HTERT RPE-1 (cell line): ENCODE data around the gene RSAD2.

Source experiments
- in situ Hi-C: fragments of 300-500 bp; cut with MboI; formaldehyde crosslinking; loops from 4 replicates; pipeline ENCODE4 v1.14.3; 2020; ENCODE audit warnings: low sequenced_read_pairs

The RSAD2 gene

DNA sequence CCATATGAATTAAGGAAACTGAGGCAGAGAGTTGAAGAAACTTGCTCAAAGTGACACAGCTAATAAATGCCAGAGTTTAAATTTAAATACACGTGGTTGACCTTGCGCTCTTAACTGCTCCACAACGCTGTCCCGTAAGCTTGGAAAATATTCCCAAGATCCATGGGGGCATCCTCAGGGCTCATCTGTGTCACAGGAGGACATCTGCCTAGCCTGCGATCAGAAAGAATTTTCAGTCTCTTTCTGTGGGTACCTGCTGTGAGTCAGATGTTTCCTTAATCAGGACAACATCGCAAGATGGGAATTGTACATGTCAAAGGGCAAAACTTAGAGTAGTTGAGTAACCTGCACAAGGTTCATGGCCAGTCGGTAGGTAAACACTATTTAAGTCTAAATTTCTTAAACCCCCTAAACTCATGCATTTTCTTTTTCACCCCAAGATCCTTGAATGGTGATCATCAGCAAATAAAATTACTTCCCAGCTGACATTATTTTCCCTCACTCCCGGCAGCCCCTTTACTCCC is 13.3 kb upstream of the RSAD2 start:
- in situ Hi-C loops = no loop called here

DNA sequence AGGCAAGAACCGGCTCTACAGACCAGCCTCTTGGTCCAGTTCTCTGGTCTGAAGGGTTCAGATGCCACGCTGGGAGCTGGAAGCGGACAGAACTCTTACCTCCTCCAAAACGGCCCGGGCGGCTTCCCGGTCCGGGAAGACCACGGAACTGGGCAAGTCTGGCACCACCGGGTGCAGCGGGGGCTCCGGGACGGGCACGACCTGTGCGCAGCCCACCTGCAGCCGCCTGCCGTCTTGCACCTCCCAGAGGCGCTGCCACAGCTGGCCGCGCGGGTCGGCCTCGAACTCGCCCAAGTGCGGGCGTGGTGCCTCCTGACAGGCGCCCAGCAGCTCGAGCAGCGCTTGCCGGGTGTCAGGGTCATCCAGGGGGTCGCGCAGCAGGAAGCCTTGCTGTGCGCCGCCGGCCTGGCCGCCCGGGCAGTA is 12.6 kb upstream of the RSAD2 start:
- in situ Hi-C loops = no loop called here

DNA sequence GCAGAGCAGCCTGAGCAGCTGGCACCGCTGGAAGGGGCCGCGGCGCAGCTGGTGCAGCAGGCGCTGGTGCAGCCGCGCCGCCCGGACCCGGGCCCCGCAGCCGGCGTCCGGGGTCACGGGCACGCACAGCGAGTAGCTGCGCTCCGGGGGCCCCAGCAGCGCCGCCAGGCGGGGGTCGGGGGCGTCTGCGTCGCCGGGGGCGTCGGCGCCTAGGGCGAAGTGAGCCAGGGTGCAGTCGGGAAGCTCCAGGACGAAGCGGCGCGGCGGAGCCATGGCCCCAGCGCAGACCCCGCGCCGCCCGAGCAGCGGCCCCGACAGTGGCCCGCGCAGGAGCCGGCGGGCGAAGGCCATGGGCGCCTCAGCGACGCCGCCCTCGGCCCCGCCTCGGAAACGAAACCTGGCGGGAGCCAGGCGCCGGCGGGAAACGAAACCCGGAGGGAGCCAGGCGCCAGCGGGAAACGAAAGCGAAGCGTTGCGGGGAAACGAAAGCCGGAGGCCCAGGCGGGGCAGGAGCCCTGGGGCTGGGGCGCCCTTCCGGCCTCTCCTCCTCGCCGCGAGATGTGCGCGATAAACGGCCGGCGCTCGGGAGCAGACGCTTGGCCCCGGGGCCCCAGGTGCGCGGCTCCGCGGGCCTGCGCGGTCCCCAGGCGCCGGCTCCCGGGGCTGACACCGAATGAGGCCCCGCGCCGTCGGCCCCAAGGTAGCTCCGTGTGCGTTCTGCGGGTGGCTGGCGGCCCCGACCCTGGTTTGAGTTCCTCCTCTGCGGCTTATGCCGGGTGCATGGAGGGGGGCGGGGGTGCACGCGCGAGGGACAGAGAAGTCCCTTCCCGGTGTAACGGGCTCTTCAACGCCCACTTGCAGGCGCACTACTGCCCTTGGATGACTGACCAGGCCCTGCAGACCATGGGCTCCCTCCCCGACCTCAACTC is 12.0 kb upstream of the RSAD2 start, which contains the start of gene CMPK2:
Gene CMPK2 (minus strand): TSS at position 562 of the 929 bp plus-strand sequence. CDS start 211 bp downstream, at position 351.
- in situ Hi-C loops = no loop called here

DNA sequence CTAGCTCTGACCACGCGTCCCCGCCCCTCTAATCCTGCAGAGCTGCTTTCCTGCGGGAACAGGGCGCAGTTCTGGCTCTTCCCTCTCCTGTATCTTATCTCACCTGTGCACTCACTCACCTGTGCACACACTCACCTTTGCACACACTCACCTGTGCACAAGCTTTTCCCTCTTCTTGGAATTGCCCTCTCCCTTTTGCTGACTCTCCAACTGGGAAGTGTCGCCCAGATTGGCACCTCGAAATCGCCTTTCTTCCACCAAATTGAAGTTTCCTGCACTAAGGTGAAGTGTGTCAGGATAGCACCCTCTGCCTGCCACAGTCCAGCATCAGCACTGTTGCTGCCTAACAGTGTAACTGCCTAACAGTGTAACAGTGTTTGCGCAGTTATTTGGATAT is 11.3 kb upstream of the RSAD2 start:
- in situ Hi-C loops = no loop called here

DNA sequence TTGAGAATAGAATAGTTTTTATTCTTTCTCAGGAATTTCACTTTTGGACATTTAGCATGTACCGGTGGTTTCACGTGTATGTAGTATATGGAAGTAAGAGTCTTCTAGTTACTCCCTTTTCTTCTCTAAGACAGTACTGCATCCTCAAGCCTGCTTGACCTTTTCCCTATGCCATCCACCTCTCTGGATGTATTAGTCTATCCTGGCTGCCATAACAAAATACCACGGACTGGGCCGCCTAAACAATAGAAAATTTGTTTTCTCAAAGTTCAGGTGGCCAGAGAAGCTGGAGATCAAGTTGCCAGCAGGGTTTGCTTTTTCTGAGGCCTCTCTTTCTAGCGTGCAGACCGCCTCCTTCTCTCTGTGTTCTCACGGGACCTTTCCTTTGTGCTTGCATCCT is 10.6 kb upstream of the RSAD2 start:
- in situ Hi-C loops = no loop called here

DNA sequence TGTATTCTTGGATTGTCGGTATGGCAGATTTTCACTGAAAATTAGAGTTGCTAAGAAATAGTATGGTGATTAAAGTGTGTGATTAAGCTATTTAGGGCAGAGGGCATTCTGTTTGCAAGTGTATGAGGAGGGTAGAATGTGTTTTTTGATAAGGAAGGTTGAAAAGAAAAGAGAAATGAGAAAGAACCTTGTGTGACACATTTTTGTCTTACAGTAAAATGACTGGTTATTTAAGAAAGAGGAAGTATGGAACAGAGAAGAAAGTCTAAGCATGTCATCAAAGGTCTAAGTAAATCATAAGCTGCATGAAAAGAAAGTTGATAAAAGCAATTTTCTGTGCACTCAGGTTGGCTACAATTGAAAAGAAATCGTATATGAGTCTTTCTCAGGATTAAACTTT is 5.2 kb upstream of the RSAD2 start:
- in situ Hi-C loops = no loop called here

DNA sequence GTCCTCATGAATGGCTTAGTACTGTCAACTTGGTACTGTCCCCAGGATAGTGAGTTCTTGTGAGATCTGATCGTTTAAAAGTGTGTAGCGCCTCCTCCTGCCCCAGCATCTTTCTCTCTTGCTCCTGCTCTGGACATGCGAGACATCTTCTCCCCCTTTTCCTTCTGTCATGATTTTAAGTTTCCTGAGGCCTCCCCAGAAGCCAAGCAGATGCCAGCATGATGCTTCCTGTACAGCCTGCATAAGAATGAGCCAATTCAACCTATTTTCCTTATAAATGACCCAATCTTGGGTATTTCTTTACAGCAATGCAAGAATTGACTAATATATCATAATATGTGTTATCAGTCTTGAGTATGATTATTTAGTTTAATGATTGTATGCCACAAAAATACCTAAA is 3.5 kb upstream of the RSAD2 start:
- in situ Hi-C loops = no loop called here

DNA sequence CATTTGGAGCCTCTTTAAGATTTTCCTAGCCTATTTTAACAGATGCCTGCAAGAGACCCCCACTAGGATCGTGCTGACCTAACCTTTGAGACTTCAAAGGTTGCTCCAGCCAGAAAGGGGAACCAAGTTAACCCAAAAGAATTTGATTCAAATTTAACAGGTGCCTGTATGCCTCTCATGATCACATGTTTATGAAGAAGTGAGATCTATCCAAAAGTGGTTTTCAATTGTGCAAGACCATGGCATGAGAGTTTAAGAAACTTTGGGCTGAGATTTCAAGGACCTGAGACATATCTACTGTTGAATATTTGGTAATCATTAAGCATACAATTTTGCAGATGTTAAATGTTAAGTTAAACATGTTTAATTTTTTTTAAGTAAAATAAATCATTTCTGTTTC is 1.3 kb upstream of the RSAD2 start:
- in situ Hi-C loops = no loop called here

DNA sequence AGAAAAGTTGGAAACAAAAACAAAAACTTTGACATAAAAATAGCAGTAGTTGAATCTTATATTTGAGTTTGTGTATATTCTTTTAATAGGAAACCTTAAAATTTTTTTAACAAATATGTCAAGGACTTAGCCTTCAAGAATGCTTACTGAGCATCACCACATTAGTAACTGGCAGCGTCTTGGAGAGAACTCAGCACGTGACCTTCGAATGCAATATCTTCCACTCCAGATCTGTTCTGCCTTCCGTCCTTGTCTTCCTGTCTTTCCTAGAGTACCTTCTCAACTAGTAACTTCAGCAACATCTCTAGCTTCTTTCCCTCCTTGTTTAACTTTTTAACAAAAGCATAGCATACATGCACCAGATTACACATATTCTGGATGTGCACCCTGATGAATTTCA is 972 bp downstream of the RSAD2 start:
- in situ Hi-C loops = no loop called here

DNA sequence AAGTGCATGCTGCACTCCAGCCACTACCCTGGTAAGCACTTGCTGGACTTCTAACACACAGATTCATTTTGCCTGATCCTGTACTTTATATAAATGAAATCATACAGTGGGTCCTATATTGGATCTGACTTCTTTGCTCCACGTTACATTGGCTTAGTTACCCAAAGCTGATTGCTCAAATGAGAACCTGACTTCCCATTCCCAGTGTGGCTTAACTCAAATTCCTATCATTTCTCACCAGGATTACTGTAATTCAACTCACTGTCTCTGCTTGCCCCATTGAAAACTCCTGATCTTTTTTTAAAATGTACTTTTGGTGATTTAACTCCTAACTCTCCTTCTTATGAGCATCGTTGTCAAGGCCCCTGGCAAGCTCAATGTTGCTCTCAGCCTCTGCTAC is 1.4 kb downstream of the RSAD2 start:
- in situ Hi-C loops = no loop called here

DNA sequence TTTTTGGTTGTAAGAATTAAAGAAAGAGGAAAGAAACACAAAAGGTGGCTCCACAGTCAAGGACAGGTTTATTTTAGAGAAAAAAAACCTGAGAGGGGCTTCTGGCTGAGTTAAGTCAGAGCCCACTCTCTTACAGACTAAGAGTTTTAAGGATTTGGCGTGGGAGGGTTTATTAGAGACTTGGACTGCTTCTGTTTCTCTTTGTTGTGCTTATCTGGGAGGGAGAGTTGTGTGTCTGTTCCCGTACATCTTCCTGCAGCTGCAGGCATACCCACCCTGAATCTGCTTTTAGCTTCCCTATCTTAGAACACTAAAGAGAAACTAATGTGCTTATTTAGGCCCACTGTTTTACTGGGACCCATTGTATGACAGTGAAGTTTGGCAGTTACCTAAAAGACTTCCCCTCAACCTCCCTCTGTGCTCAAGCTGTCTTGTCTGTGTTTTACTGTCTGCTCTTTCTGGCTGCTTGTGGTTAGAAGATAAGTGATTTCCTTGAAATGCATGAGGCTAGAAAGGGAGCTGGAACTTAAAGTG is 2.7 kb downstream of the RSAD2 start:
- in situ Hi-C loops = no loop called here

DNA sequence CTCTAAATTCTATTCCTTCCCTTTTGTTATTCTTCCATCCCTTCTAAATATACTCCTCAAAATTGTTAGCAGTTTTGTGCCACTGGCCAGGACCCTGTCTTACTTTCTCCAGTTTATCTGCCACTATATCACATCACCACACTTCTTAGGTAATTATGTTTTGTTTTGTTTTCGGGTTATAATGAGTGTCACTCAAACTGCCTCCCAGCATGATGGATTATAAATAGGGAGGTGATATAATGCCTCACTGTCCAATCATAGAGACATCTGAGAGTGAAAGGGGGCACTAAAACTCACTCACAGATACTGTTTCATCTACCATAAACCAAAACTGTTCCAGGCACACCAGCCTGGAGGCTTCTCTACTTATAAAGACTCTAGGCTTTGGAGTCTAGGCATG is 3.5 kb downstream of the RSAD2 start:
- in situ Hi-C loops = no loop called here

DNA sequence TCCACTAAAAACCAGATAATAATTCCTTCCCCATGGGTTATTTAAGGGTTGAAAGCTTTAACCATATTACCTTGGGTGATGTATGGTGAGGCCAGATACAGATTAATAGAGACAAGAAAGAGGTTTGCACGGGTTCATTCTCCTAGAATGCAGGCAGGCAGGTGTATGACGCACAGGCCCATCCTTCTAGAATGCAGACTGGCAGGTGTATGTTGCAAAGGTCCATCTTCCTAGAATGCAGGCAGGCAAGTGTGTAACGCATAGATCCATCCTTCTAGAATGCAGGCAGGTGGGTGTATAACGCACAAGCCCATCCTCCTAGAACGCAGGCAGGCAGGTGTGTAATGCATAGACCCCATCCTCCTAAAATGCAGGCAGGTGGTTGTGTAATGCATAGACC is 3.9 kb downstream of the RSAD2 start:
- in situ Hi-C loops = no loop called here

DNA sequence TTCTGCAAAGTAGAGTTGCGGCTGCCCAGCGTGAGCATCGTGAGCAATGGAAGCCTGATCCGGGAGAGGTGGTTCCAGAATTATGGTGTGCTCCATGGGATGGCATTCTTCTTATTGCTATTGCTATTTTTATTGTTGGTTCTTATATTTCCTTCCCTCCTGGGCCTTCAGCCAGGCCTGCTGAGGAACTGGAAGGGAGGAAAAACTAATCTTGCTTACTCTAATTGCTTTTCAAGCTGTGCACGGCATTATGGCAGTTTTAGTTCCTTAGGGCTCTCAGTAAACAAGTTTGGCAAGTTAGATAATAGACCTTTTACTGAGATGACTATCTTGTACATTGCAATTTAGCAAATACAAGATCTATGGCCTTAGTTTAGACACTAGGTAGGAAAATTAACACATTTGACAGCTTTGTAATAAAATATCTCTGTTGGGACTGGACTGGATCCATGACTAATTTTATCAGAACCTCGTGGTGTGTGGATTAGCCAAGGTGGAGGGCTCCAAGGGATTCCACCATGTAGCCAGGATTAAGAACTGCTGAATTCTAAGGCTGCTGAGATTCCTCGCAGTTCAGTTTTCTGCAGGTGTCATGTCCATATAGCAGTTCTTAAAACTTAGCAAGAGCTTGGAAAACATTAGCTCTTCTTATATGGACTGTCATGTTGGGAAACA is 6.0 kb downstream of the RSAD2 start:
- in situ Hi-C loops = no loop called here

DNA sequence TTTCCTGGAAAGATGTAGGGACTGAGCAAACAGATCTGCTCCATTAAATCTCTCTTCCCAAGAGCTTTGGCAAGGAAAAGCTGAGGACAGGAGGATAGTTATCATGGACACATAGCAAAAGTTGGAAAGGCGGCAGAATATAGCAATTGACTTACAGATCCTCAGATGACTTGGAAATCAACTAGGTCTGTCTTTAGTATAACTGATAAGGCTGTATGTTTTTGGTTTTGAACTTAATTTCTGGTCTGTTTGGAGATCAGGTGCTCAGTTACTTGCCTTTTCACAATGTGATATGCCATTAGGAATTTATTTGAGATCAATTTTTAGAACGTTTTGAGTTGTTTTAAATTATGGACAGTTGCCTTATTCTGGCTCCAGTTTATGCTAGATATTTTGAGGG is 8.0 kb downstream of the RSAD2 start:
- in situ Hi-C loops = no loop called here

DNA sequence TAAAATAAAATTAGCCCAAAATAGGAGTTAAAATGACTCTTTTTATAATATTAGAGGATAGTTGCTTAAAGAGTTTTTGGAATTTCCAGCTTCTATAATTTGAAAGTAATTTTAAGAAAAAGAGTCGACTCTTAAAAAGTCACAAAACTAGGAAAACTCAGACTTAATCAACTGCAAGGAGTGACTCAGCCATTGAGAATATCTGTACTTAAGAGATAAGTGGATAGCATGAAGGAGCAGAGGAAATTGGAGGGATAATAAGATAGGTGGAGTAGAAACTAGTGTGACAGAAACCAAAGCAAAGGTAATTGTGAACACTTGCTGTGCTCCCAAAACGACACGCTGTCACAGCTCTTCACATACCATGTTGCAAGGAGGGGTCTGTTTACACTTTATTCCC is 8.4 kb downstream of the RSAD2 start:
- in situ Hi-C loops = no loop called here

DNA sequence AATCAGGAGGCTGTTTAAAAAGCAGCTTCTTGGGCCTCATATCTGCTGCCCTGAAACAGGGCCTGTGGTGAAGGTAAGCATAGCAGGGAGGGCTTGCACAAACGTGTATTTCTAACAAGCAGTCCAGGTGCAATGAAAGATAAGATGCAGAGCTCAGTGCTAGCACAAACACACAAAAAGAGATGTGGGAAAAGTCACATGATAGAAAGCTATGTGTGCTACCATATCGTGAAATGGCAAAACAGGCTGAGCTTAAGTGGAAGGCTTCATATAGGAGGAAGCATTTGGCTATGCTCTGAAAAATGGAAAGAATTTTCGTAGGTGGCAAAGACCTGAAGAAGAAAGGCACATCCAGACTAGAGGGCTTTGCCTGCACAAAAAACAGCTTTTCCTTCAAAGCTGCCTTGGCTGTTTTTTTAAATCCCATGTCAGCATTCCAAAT is 10.2 kb downstream of the RSAD2 start:
- in situ Hi-C loops = no loop called here

DNA sequence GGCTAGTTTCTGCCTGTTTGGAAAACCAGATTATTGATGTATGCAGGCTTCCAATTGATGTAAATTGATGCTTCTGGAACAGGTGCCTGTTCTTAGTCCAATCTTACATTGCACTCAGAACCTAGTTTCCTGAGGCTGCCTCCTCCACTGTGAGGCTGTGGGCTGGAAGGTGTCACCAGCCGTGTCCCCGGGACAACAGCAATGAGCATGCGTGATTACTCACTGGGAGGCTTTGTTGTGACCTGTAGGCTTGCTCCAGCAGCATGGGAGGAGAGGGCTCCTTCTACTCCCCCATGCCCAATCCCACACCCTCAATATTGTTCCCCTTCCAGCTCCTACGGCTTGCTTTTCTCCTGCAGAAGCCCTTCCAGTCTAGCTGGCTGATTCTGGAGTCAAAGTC is 11.1 kb downstream of the RSAD2 start:
- in situ Hi-C loops = no loop called here

DNA sequence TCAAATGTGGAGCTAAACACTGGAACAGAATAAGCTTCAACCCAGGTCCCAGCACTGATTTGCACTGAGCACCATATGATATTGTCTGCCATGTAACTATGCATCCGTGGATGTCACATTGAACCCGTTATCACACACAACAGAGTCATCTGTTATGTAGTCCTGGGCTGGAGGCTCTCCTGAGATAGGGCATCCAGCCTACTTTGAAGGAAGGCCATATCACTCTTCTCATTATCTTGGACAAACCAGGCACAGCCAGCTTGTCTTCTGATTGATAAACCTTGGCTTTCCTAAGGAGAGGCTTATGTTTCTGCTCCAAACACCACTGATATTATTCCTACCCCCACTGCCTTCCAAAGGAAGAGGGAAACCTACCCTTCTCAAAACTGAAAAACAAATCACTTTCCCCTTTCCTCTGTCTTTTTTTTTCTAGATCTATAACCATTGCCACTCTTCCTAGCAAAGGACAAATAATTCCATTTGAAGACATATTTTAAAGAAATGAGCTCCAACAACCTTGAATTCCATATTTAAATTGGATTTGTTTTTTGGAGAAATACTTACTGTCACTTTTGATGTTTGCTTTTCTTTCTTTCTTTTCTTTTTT is 16.4 kb downstream of the RSAD2 start:
- in situ Hi-C loops = no loop called here

DNA sequence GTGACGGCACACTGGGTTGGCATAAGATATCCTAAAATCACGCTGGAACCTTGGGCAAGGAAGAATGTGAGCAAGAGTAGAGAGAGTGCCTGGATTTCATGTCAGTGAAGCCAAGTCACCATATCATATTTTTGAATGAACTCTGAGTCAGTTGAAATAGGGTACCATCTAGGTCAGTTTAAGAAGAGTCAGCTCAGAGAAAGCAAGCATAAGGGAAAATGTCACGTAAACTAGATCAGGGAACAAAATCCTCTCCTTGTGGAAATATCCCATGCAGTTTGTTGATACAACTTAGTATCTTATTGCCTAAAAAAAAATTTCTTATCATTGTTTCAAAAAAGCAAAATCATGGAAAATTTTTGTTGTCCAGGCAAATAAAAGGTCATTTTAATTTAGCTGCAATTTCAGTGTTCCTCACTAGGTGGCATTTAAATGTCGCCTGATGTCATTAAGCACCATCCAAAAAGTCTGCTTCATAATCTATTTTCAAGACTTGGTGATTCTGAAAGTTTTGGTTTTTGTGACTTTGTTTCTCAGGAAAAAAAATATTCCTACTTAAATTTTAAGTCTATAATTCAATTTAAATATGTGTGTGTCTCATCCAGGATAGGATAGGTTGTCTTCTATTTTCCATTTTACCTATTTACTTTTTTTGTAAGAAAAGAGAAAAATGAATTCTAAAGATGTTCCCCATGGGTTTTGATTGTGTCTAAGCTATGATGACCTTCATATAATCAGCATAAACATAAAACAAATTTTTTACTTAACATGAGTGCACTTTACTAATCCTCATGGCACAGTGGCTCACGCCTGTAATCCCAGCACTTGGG is 19.6 kb downstream of the RSAD2 start:
- in situ Hi-C loops = no loop called here
